T-helper 9 cell (primary cell): Measurements from ENCODE around the gene NOS3.

ENCODE experiments used
- DNase-seq: peaks from one replicate; pipeline ENCODE4 v3.0.0-alpha.2; 2020

Gene NOS3

DNA sequence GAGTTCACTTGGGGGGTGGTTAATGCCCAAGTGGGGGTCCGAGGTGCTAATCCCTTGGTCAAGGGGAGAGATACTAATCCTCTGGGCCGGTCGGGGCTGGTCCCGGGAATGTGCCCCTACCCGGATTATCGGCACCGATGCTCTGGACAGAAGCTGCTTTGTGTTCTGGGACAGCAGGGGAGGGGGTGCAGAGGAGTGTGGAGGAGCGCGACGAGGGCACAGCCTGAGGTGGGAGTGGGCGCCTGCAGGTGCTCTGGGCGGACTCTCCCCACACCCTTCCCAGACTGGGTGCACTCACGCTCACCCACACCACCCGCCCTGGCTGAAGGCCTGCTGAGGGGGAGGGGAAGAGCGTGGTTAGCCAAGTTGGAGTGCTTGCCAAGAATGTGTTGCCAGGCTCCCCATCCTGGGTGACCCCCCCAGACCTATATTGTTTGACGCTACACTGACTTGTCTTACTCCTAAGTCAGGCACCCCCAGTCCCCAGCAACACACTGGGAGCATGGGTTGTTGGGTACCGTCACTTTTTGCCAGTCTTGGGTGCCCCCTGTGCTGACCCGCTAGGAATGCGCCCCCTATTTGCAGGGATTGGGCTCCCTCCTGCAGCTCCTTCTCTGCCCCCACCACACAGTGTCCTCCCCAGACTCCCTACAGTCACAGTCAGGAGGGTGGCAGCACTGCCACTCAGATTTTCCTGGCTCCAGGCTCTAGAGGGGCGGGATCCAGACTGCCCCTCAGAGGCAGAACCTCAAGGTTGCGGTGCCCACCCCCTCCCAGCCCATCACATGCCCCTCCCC is 69.8 kb downstream of the NOS3 start:
- DNase-seq = no peak

GRCh38 chr7:151061213-151062110 is 70.6 kb downstream of the NOS3 start:
- no peak for DNase-seq

DNA sequence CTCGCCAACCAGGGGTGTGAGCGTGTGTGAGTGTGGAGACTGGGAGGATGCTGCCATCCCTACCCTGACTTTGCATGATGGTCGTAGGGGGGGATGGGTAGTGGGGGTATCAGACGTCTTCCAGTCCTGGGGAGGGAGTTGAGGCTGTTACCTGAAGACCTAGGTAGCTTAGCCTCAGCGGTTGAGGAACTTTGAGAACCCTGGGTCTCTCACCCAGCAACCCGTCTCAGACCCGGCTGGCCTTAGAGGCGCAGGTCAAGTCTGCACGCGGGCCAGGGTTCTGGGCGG is 71.2 kb downstream of the NOS3 start:
- no peak for DNase-seq

GRCh38 chr7:151062399-151063211 is 71.8 kb downstream of the NOS3 start:
- DNase-seq = no peak

DNA sequence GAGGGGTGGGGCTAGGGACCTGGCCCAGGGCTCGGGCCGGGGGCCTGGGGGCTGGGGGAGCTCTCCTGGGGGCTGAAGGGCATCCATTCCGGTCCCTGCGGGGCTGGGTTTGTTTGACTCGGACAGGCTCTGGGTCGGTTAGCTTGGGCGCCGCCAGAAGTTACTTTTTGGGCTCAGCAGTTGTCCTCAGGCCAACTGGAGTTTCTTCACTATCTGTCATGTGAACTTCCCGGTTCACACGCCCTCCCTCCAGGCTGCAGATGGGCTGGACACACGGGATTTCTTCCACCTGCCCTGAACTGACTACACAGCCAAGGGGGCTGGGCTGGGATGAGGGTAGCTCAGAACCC is 72.4 kb downstream of the NOS3 start:
- DNase-seq = no peak
